Smooth muscle cell (in vitro differentiated cells): ENCODE measurements around the gene RANBP3L. TPM values are rescaled to one million over a fixed set of nuclear protein-coding genes. Genes with fewer than 3 reads are reported as not detected.

Experiments
- DNase-seq: peaks from one replicate; lab custom pipeline; 2025; ENCODE audit not compliant: unreplicated experiment; lab: John Stamatoyannopoulos, UW
- H2AFZ ChIP-seq: fragments of 200-600 bp; sonication (generic); 2 replicates; pipeline ENCODE4 v1.6.0; 2016; ENCODE audit warnings: antibody characterized with exemption, low read depth, mild to moderate bottlenecking
- H3F3A ChIP-seq: fragments of 200-600 bp; sonication (generic); 2 replicates; pipeline ENCODE4 v1.6.0; 2017; ENCODE audit warnings: antibody characterized with exemption, low read depth
- H3K27ac ChIP-seq: fragments of 200-600 bp; sonication (generic); 2 replicates; pipeline ENCODE4 v1.5.1; 2016; ENCODE audit warnings: low read depth, mild to moderate bottlenecking
- H3K27me3 ChIP-seq: fragments of 200-600 bp; sonication (generic); 2 replicates; pipeline ENCODE4 v1.6.1; 2016; ENCODE audit warnings: low read depth, mild to moderate bottlenecking
- H3K36me3 ChIP-seq: fragments of 200-600 bp; sonication (generic); 2 replicates; pipeline ENCODE4 v1.5.1; 2016; ENCODE audit warnings: low read depth
- H3K4me1 ChIP-seq: fragments of 200-600 bp; sonication (generic); 2 replicates; pipeline ENCODE4 v1.5.1; 2016; ENCODE audit warnings: low read depth
- H3K4me2 ChIP-seq: fragments of 200-600 bp; sonication (generic); 2 replicates; pipeline ENCODE4 v1.6.0; 2016; ENCODE audit warnings: mild to moderate bottlenecking
- H3K4me3 ChIP-seq: fragments of 200-600 bp; sonication (generic); 2 replicates; pipeline ENCODE4 v1.5.1; 2016; ENCODE audit warnings: mild to moderate bottlenecking
- H3K79me2 ChIP-seq: fragments of 200-600 bp; sonication (generic); 2 replicates; pipeline ENCODE4 v1.6.0; 2016; ENCODE audit warnings: low read depth, mild to moderate bottlenecking
- H3K9ac ChIP-seq: fragments of 200-600 bp; sonication (generic); 2 replicates; pipeline ENCODE4 v1.6.0; 2016; ENCODE audit warnings: low read depth
- H3K9me3 ChIP-seq: fragments of 200-600 bp; sonication (generic); replicated peaks from 2 replicates; pipeline ENCODE4 v1.5.1; 2016; ENCODE audit warnings: low read depth
- H4K20me1 ChIP-seq: fragments of 200-600 bp; sonication (generic); 2 replicates; pipeline ENCODE4 v1.6.0; 2016; ENCODE audit warnings: low read depth
- CTCF ChIP-seq: fragments of 200-600 bp; sonication (generic); IDR thresholded peaks from 2 replicates; pipeline ENCODE4 v1.5.1; 2017; ENCODE audit warnings: borderline replicate concordance, mild to moderate bottlenecking, antibody characterized with exemption; ENCODE audit not compliant: insufficient read depth, poor library complexity, severe bottlenecking
- WGBS: methylation state at CpG from one replicate; pipeline ENCODE4 v1.1.7; 2016; ENCODE audit warnings: low lambda C conversion rate; 5-methylcytosine and 5-hydroxymethylcytosine counted together
- polyA plus RNA-seq: library from polyadenylated mRNA; unstranded; fragments of >200 nt; fragmentation: Nextera tagmentation; extraction: Ambion mirVana; gene quantifications from 2 replicates; pipeline ENCODE4 v1.2.1, GENCODE V29; 2016
- total RNA-seq: library from RNA; depleted of rRNA; stranded (reverse); fragments of >200 nt; gene quantifications from 2 replicates; pipeline ENCODE4 v1.2.3, GENCODE V29; 2014

Gene RANBP3L
- total and polyA plus RNA-seq, 2 experiments from 2014 or later = 0.38 to 0.40 TPM

GRCh38 chr5:36323926-36324781, 22.5 kb upstream of the RANBP3L start:
- Histone ChIP-seq H3K4me2 (no peak overlapping the region), H3K4me3 (no peak overlapping the region), H4K20me1 (no peaks in the 10 kb centered on the region), H3K27me3 (no peaks in the 10 kb centered on the region), H3K27ac (no peak overlapping the region), H3K9me3 (no peaks in the 10 kb centered on the region), H3K9ac (no peak overlapping the region), H3K79me2 (no peaks in the 10 kb centered on the region), H3F3A (no peaks in the 10 kb centered on the region), H2AFZ (no peak overlapping the region), H3K36me3 (no peaks in the 10 kb centered on the region), H3K4me1 (no peaks in the 10 kb centered on the region)
- no peak for DNase-seq
- no peak for TF ChIP-seq CTCF
- WGBS = 87% methylated on average over 6 of the region's 6 CpGs

GRCh38 chr5:36312953-36313672, 11.4 kb upstream of the RANBP3L start:
- Histone ChIP-seq H3K9me3 (no peaks in the 10 kb centered on the region), H3K27me3 (no peaks in the 10 kb centered on the region), H3F3A (no peaks in the 10 kb centered on the region), H3K27ac (no peak overlapping the region), H3K4me3 (no peak overlapping the region), H4K20me1 (no peaks in the 10 kb centered on the region), H3K4me2 (no peak overlapping the region), H3K36me3 (no peaks in the 10 kb centered on the region), H3K9ac (no peak overlapping the region), H3K79me2 (no peaks in the 10 kb centered on the region), H3K4me1 (no peaks in the 10 kb centered on the region), H2AFZ (no peak overlapping the region)
- DNase-seq = no peak
- TF ChIP-seq CTCF = no peak
- WGBS = 82% methylated on average over 1 of the region's 1 CpG

- no peak for DNase-seq
Measured at GRCh38 chr5:36311956-36312355, 10.3 kb upstream of the RANBP3L start.

More at GRCh38 chr5:36311956-36312355, 10.3 kb upstream of the RANBP3L start:
- no peaks in the 10 kb centered on the region for H3K79me2 ChIP-seq
- H3K36me3 ChIP-seq = no peaks in the 10 kb centered on the region
- H3K4me2 ChIP-seq = no peak overlapping the region
- TF ChIP-seq CTCF = no peak
- H4K20me1 ChIP-seq = no peaks in the 10 kb centered on the region
- no peak overlapping the region for H3K9ac ChIP-seq
- H3K27me3 ChIP-seq = no peaks in the 10 kb centered on the region
- 63% methylated on average over 1 of the region's 1 CpG for WGBS
- no peak overlapping the region for H3K27ac ChIP-seq
- H2AFZ ChIP-seq = no peak overlapping the region
- no peaks in the 10 kb centered on the region for H3K9me3 ChIP-seq
- H3K4me3 ChIP-seq = no peak overlapping the region
- no peaks in the 10 kb centered on the region for H3K4me1 ChIP-seq
- no peaks in the 10 kb centered on the region for H3F3A ChIP-seq
